C4-2B (cell line): ENCODE measurements around the gene FRMD4A.

Experiments
- ZFX ChIP-seq: fragments of 450-650 bp; IDR thresholded peaks from 2 replicates; pipeline ENCODE4 v1.6.1; 2017
- TF ChIP-seq, protein P1 (sequence below): fragments of 450-650 bp; conservative IDR thresholded peaks from 2 replicates; pipeline ENCODE4 v1.5.1; 2017; ENCODE audit warnings: mild to moderate bottlenecking

DNA sequence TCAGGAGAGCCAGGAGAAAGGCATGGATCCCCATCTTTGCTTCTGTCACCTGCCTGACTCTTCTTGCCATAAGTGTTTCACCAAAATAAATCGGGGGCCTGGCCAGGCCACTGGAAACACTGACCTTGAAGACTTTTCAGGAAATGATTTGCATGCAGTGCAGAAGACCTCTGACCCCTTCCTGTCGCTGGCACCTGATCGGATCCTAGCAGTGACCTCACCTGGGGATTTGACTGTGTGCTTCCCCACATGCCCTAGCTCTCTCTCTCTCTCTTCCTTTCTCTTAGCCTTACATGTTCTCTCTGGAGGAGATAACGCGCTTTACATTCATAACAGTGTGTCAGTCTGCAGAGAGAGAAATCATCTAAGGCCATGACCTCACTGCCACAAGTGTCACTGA lies 500.9 kb downstream of the FRMD4A start:
- TF ChIP-seq, protein P1, sequence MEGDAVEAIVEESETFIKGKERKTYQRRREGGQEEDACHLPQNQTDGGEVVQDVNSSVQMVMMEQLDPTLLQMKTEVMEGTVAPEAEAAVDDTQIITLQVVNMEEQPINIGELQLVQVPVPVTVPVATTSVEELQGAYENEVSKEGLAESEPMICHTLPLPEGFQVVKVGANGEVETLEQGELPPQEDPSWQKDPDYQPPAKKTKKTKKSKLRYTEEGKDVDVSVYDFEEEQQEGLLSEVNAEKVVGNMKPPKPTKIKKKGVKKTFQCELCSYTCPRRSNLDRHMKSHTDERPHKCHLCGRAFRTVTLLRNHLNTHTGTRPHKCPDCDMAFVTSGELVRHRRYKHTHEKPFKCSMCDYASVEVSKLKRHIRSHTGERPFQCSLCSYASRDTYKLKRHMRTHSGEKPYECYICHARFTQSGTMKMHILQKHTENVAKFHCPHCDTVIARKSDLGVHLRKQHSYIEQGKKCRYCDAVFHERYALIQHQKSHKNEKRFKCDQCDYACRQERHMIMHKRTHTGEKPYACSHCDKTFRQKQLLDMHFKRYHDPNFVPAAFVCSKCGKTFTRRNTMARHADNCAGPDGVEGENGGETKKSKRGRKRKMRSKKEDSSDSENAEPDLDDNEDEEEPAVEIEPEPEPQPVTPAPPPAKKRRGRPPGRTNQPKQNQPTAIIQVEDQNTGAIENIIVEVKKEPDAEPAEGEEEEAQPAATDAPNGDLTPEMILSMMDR = no peak
- TF ChIP-seq ZFX = no peak
